Activated B cell treated with CpG ODN at 0.5 μM for 24 hours (primary cell): Measurements from ENCODE around the gene ST8SIA5. TPM values are rescaled to one million over a fixed set of nuclear protein-coding genes. Genes with fewer than 3 reads are reported as not detected.

Experiments used
- ATAC-seq: fragments of 200-7000 bp; cut with Tn5 transposase; one replicate; pipeline ENCODE4 v1.10.0; 2021; ENCODE audit warnings: low read depth, mild to moderate bottlenecking, moderate library complexity
- CTCF ChIA-PET: fragments of 350-600 bp; sonication (Branson Sonifier 250); formaldehyde crosslinking; loops from one replicate; lab custom pipeline; 2021; ENCODE audit warnings: antibody characterized with exemption; lab: Charles Lee
- POLR2A ChIA-PET: fragments of 350-600 bp; sonication (Branson Sonifier 250); formaldehyde crosslinking; loops from one replicate; lab custom pipeline; 2021; ENCODE audit warnings: antibody characterized with exemption; lab: Charles Lee
- DNase-seq: peaks from one replicate; pipeline ENCODE4 v3.0.0; 2022
- H3K27ac Mint-ChIP-seq: one replicate; pipeline ENCODE4 v1.8.0; 2020; ENCODE audit warnings: mixed read lengths
- H3K27me3 Mint-ChIP-seq: one replicate; pipeline ENCODE4 v1.8.0; 2021; ENCODE audit warnings: mixed read lengths
- H3K36me3 Mint-ChIP-seq: one replicate; pipeline ENCODE4 v1.8.0; 2021; ENCODE audit warnings: low read depth, mixed read lengths
- H3K4me1 Mint-ChIP-seq: one replicate; pipeline ENCODE4 v1.8.0; 2021; ENCODE audit warnings: mixed read lengths
- H3K4me3 Mint-ChIP-seq: one replicate; pipeline ENCODE4 v1.8.0; 2020; ENCODE audit warnings: mild to moderate bottlenecking, mixed read lengths
- H3K9me3 Mint-ChIP-seq: one replicate; pipeline ENCODE4 v1.8.0; 2020; ENCODE audit warnings: mixed read lengths
- intact Hi-C: fragments of 100-400 bp; cut with micrococcal nuclease; formaldehyde crosslinking; loops from one replicate; pipeline ENCODE4 v1.15.1; 2024
- total RNA-seq: library from RNA; stranded (reverse); gene quantifications from 2 replicates; pipeline ENCODE4 v1.2.3, GENCODE V29; 2022
- TF ChIP-seq, protein P1 (sequence below): fragments of 200-600 bp; IDR thresholded peaks from one replicate; pipeline ENCODE4 v1.8.0; 2022; ENCODE audit warnings: antibody characterized with exemption, mild to moderate bottlenecking

The ST8SIA5 gene
- total RNA-seq, 1 donor from 2014 or later: not detected

DNA sequence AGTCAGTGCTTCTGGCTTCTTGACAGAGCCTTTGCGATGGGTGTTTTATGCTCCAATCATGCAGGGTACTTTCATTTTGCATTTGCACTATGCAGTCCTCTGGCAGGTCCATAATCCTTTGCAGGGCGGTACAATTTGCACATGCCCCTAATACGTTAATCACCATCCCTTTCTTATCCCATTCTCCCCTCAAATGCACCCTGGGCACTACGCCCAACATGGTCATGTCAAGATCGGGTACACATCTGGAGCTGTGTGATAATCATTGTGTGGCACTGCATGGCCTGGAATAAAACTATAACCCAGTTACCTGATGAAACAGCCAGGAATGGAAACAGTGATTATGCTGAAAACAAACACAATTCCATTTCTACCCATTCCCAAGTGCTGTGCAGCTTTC lies 127.5 kb downstream of the ST8SIA5 start:
- ChIA-PET POLR2A (no interaction called here), CTCF (no interaction called here)
- TF ChIP-seq, protein P1, sequence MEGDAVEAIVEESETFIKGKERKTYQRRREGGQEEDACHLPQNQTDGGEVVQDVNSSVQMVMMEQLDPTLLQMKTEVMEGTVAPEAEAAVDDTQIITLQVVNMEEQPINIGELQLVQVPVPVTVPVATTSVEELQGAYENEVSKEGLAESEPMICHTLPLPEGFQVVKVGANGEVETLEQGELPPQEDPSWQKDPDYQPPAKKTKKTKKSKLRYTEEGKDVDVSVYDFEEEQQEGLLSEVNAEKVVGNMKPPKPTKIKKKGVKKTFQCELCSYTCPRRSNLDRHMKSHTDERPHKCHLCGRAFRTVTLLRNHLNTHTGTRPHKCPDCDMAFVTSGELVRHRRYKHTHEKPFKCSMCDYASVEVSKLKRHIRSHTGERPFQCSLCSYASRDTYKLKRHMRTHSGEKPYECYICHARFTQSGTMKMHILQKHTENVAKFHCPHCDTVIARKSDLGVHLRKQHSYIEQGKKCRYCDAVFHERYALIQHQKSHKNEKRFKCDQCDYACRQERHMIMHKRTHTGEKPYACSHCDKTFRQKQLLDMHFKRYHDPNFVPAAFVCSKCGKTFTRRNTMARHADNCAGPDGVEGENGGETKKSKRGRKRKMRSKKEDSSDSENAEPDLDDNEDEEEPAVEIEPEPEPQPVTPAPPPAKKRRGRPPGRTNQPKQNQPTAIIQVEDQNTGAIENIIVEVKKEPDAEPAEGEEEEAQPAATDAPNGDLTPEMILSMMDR: no peak
- Mint-ChIP-seq H3K9me3 (no peaks in the 10 kb centered on the region), H3K4me1 (no peaks in the 10 kb centered on the region), H3K27me3 (peaks cover 10% of the 10 kb centered on the region), H3K27ac (no peak overlapping the region), H3K4me3 (no peak overlapping the region), H3K36me3 (no peaks in the 10 kb centered on the region)
- no peak for ATAC-seq
- DNase-seq: no peak
- intact Hi-C loops: no loop called here

DNA sequence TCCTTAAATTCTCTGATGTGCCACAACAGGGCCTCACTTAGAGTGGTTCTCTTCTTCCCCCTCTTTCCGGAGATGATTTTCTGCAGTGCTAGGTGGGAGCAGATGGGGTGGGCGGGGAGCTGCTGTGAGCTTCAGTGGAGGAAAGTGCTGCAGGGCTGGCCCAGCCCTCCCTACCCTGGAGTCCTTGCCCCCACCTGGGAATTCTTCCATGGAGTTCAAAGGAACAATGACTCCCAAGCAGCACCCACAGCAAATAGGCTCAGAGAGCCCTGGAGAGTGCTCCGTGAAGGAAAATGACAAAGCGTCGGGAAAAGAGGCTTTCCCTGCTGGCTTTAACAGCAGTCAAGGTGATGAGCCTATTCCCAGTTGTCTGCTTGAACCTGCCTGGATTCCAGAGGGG lies 128.6 kb downstream of the ST8SIA5 start:
- Mint-ChIP-seq H3K27me3 (peaks cover 10% of the 10 kb centered on the region), H3K4me3 (no peak overlapping the region), H3K36me3 (no peaks in the 10 kb centered on the region), H3K9me3 (no peaks in the 10 kb centered on the region), H3K4me1 (no peaks in the 10 kb centered on the region), H3K27ac (no peak overlapping the region)
- ATAC-seq (no peak), DNase-seq (no peak)
- intact Hi-C loops: no loop called here
- CTCF ChIA-PET: no interaction called here
- POLR2A ChIA-PET: no interaction called here
- TF ChIP-seq, protein P1: no peak

DNA sequence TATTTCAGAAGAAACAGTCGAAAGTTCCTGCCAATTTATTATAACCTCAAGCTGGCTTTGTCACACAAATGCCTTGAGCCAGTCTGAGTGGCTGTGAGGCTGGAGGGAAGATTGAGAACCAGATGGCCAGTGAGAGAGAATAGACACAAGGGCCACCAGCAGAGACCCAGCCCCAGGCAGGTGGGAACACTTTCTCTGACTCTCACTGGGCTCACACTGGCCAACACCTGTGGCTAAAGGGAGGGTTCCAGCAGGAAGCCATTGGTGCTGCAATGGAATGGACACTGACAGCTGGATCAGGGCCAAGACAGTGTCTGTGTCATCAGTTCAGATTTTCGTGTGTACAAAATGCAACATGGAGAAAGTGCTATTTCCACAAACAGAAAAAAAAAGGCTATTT lies 129.7 kb downstream of the ST8SIA5 start:
- Mint-ChIP-seq H3K4me1 (peaks cover 2% of the 10 kb centered on the region), H3K27me3 (peaks cover 10% of the 10 kb centered on the region), H3K9me3 (no peaks in the 10 kb centered on the region), H3K4me3 (no peak overlapping the region), H3K27ac (no peak overlapping the region), H3K36me3 (no peaks in the 10 kb centered on the region)
- CTCF ChIA-PET: no interaction called here
- intact Hi-C loops: no loop called here
- TF ChIP-seq, protein P1: no peak
- no peak for ATAC-seq
- POLR2A ChIA-PET: no interaction called here
- no peak for DNase-seq

DNA sequence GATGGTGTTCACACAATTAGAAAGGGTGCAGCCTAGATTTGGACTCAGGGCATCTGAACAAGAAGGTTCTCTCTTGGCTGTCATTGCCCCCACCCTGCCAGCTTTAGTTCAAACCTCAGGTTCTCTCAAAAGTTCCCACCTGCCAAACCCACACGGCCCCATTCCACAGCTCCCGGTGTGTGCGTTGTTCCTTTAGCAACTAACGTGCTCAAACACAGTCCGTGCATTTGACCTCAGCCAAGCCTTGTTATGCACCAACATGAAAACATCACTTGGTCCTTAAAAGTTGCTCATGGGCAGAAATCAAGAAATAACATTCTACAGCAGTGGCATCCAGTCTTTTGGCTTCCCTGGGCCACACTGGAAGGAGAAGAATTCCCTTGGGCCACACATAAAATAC lies 131.8 kb downstream of the ST8SIA5 start:
- Mint-ChIP-seq H3K27me3 (peaks cover 6% of the 10 kb centered on the region), H3K27ac (no peak overlapping the region), H3K9me3 (no peaks in the 10 kb centered on the region), H3K4me3 (no peak overlapping the region), H3K36me3 (no peaks in the 10 kb centered on the region), H3K4me1 (peaks cover 2% of the 10 kb centered on the region)
- intact Hi-C loops: no loop called here
- POLR2A ChIA-PET: no interaction called here
- TF ChIP-seq, protein P1: no peak
- DNase-seq: no peak
- no peak for ATAC-seq
- CTCF ChIA-PET: no interaction called here

DNA sequence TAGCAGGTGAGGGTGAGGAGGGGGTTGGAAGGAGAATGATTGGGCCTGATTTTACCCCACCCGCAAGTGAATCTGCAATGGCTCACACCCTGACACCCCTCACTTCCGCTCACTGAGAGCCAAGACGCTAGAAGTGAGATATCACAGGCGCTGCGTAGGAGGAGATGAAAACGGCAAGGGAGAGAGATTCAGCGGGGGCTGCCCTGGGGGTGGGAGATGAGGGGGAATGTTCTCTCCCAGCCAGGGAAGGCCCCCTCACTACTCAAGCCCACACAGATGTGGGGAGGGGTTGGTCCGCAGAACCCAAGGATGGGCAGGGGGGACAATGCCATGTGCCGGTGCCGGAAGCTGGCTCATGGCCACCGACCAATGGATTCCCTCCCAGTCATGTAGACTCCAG lies 132.7 kb downstream of the ST8SIA5 start:
- no peak overlapping the region for H3K4me3 Mint-ChIP-seq
- ATAC-seq (no peak), DNase-seq (no peak)
- H3K27me3 Mint-ChIP-seq: peaks cover 6% of the 10 kb centered on the region
- no peaks in the 10 kb centered on the region for H3K36me3 Mint-ChIP-seq
- ChIA-PET CTCF (no interaction called here), POLR2A (no interaction called here)
- no peaks in the 10 kb centered on the region for H3K9me3 Mint-ChIP-seq
- TF ChIP-seq, protein P1: no peak
- intact Hi-C loops: no loop called here
- peaks cover 2% of the 10 kb centered on the region for H3K4me1 Mint-ChIP-seq
- H3K27ac Mint-ChIP-seq: no peak overlapping the region
